GM18505 (cell line): ENCODE results near the gene XYLB.

Experiments used
- ATAC-seq: cut with Tn5 transposase; IDR thresholded peaks from one replicate; pipeline ENCODE4 v1.9.1; 2021; ENCODE audit not compliant: unreplicated experiment
- POLR2A ChIP-seq: IDR thresholded peaks from 4 replicates; pipeline ENCODE4 v1.6.1; 2011; ENCODE audit warnings: borderline replicate concordance; ENCODE audit not compliant: insufficient read depth, insufficient read length; ENCODE audit errors: extremely low read depth

The XYLB gene

DNA sequence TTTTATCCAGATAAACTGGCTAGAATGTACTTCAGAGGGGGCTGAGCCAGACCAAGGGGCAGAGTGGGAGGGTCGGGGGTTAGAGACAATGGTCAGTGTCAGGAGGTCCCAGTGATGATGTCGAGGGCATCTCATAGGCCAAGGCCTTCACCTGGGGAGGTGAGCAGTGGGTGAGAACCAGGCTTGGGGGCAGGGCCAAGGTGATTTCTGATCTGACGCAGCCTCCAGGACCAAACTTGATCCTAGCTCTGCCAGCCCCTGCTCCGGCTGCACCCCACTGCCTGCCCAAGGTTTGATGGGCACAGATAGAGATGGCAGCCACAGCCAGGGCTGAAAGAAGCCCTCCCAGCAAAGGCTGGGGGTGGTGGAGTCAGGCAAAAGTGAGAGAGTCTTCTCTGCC lies 14.9 kb downstream of the XYLB start:
- no peak for ATAC-seq
- TF ChIP-seq POLR2A: no peak

- TF ChIP-seq POLR2A: no peak
- no peak for ATAC-seq
These were observed 16.2 kb downstream of the XYLB start for GRCh38 chr3:38362825-38363224.

DNA sequence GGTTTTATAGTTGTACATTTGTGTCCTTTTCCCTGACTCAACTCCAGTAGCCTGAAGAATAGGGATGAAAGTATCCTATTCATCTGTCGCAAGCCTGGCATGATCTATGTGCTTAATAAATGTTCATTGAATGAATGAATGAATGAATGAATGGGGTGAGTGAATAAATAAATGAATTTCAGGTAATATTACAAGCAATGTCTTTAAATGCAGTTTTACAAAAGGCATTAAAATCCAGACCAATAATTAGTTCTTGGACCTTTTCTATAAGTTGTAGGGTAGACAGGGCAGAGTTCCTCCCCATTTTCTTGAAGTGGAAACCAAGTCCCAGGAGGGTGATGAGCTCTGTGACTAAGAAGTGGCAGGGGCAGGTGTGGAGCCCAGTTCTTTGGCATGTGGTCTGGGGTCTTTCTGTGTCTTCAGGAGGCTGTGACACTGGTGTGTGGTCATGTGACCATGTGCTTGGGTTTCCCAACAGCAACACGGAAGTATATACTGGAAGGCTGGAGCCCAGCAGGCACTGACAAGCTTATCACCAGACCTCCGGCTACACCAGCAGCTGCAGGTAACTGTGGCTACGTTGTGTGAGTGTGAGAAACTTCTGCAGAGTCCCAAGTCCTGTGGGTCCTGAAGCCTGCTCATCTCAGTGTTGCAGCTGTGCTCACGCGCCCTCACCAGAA lies 18.3 kb downstream of the XYLB start:
- ATAC-seq: no peak
- no peak for TF ChIP-seq POLR2A

DNA sequence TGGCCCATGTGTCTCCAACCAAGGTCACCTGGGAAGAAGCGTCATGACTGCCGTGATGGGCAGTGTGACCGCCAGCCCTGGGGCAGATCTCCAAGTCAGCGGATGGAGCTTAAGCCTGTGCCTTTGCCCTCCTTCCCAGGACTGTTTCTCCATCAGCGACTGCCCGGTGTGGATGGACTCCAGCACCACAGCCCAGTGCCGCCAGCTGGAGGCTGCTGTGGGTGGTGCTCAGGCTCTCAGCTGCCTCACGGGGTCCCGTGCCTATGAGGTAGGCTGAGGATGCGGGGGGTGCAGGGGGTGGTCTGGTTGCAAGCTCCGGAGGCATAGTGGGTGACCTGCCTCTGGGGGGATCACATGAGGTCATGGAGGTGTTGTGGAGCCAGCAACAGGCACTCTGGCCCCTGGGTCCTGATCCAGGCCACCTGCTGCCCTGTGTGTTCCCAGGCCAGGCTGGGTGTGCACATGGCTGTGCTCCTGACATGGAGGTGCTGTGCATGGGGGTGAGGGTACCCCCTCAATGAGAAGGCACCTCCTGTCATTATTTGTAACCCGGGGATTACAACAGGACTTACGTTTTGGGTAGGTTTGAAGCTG lies 19.0 kb downstream of the XYLB start:
- TF ChIP-seq POLR2A: no peak

GRCh38 chr3:38366082-38366481 lies 19.5 kb downstream of the XYLB start:
- ATAC-seq: no peak
- TF ChIP-seq POLR2A: no peak

More for the DNA sequence above, 19.0 kb downstream of the XYLB start:
- no peak for ATAC-seq

GRCh38 chr3:38367779-38368178 lies 21.2 kb downstream of the XYLB start:
- no peak for TF ChIP-seq POLR2A
- no peak for ATAC-seq

DNA sequence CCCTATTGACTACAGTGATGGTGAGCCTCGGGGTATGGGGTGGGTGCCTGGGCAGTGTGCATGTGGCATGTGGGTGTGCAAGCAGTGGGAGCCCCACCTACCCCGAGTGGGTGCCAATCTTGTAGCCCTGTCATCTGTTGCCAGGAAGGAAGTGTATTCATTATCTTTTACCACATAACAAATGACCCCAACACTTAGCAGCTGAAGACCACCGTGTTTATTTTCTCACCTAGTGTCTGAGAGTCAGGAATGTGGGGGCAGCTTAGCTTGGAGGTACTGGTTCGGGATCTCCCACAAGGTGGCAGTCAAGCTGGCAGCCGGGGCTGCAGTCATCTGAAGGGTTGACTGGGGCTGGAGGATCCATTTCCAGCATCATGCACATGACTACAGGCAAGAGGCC lies 21.7 kb downstream of the XYLB start:
- no peak for TF ChIP-seq POLR2A

GRCh38 chr3:38369186-38369585 lies 22.6 kb downstream of the XYLB start:
- TF ChIP-seq POLR2A: no peak
- ATAC-seq: no peak

More for the DNA sequence above, 21.7 kb downstream of the XYLB start:
- ATAC-seq: no peak

GRCh38 chr3:38370149-38370548 lies 23.6 kb downstream of the XYLB start:
- TF ChIP-seq POLR2A: no peak
- no peak for ATAC-seq

- no peak for TF ChIP-seq POLR2A
- no peak for ATAC-seq
These were observed 24.3 kb downstream of the XYLB start for GRCh38 chr3:38370861-38371260.

GRCh38 chr3:38371541-38372213 lies 25.1 kb downstream of the XYLB start:
- no peak for ATAC-seq
- no peak for TF ChIP-seq POLR2A

DNA sequence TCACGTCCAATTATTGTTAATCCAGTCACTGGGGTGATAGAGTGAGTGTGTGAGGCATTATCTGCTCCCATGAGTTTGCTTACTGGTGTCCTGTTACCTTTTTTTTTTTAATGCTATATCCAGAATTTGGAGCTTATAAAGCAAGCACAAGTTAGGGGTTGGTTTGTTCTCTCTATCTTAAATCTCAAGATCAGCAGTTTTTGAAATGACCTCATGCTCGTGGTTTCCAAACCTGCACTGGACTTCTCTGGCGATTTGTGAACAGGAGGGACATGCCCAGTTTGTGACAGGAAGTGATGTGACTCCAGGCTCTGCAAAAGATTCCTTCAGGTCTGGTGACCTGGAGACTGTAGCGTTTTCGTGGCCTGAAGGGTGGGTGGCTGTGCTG lies 25.6 kb downstream of the XYLB start:
- no peak for TF ChIP-seq POLR2A
- ATAC-seq: no peak

DNA sequence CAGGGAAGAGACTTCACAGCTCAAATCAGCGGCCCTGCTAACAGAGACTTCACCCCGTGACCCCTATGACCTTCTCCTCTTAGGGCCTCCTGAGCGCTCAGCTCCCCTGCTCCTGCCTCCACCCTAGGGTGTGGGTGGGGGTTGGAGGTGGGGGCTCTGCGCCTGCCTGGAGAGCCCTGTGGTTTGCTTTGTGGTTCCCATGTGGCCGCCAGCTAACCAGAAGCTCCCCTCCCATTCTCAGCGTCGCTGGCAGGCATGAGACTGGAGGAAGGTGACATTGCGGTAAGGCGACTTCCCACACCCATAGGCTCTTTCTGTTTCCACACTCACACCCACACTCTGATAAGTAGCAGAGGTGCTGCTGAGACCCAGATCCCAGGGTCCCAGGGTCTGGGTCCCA lies 27.6 kb downstream of the XYLB start:
- no peak for ATAC-seq
- TF ChIP-seq POLR2A: no peak

DNA sequence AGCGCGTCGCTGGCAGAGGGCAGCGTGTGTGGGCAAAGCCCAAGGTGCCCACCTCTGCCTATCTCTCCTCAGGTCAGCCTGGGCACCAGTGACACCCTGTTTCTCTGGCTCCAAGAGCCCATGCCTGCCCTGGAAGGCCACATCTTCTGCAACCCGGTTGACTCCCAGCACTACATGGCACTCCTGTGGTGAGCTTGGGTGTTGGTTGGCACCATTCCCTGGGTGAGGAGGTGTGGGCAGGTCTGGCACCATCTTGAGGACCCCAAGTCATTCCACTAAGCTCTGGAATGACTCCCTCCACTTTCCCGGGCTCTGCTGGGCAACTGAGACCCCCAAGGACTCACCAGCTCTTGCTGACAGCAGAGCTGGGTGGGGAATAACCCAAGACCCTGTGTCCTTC lies 28.5 kb downstream of the XYLB start:
- no peak for TF ChIP-seq POLR2A
- ATAC-seq: no peak
